Common myeloid progenitor, CD34-positive (primary cell): Measurements from ENCODE around the gene AGAP1.

Experiments used
- CTCF ChIA-PET: fragments of 350-600 bp; sonication (Branson Sonifier 250); formaldehyde crosslinking; loops from one replicate; lab custom pipeline; 2021; ENCODE audit warnings: antibody characterized with exemption; lab: Charles Lee
- POLR2A ChIA-PET: fragments of 350-600 bp; sonication (Branson Sonifier 250); formaldehyde crosslinking; loops from one replicate; lab custom pipeline; 2021; ENCODE audit warnings: antibody characterized with exemption; lab: Charles Lee
- DNase-seq, 3 donors: peaks; one replicate each; pipeline versions ENCODE4 v3.0.0 to v3.0.0-alpha.2; 2013
- H3K27ac ChIP-seq, 2 experiments: 1 replicate in 1 of 2; 2 replicates in 1 of 2; pipeline ENCODE4 v1.7.0; 2013; ENCODE audit warnings: inconsistent platforms in 2 of 2, low read length in 2 of 2, mild to moderate bottlenecking in 2 of 2, low read depth in 1 of 2, moderate library complexity in 1 of 2; ENCODE audit not compliant: severe bottlenecking in 2 of 2, insufficient read depth in 1 of 2, poor library complexity in 1 of 2
- H3K27me3 ChIP-seq, 5 experiments: replicated peaks in 2 of 5; 1 replicate in 3 of 5; 2 replicates in 2 of 5; pipeline versions ENCODE4 v1.6.1 to v1.7.0; 2013; ENCODE audit warnings: low read length in 4 of 5, mild to moderate bottlenecking in 2 of 5, moderate library complexity in 2 of 5, inconsistent platforms in 1 of 5; ENCODE audit not compliant: insufficient read depth in 5 of 5, control insufficient read depth in 4 of 5
- H3K36me3 ChIP-seq, 4 experiments: 1 replicate in 2 of 4; 2 replicates in 2 of 4; pipeline versions ENCODE4 v1.6.1 to v1.7.0; 2013; ENCODE audit warnings: low read length in 3 of 4, control low read depth in 1 of 4, mild to moderate bottlenecking in 1 of 4; ENCODE audit not compliant: control insufficient read depth in 4 of 4, insufficient read depth in 4 of 4
- H3K4me1 ChIP-seq, 4 experiments: 1 replicate in 3 of 4; 2 replicates in 1 of 4; pipeline versions ENCODE4 v1.6.1 to v1.7.1; 2013; ENCODE audit warnings: low read length in 3 of 4, mild to moderate bottlenecking in 3 of 4, control low read depth in 1 of 4, inconsistent platforms in 1 of 4, moderate library complexity in 1 of 4; ENCODE audit not compliant: control insufficient read depth in 4 of 4, insufficient read depth in 4 of 4; ENCODE audit errors: control extremely low read depth in 1 of 4
- H3K4me3 ChIP-seq, 7 experiments: 1 replicate in 4 of 7; 2 replicates in 3 of 7; pipeline versions ENCODE4 v1.5.1 to v1.7.0; 2013; ENCODE audit warnings: mild to moderate bottlenecking in 7 of 7, low read length in 6 of 7, moderate library complexity in 6 of 7, inconsistent platforms in 2 of 7, low read depth in 2 of 7, control low read depth in 1 of 7; ENCODE audit not compliant: insufficient read depth in 4 of 7, control insufficient read depth in 1 of 7; ENCODE audit errors: extremely low read depth in 1 of 7
- H3K9me3 ChIP-seq, 5 experiments: 1 replicate in 4 of 5; 2 replicates in 1 of 5; pipeline versions ENCODE4 v1.6.1 to v1.7.1; 2013; ENCODE audit warnings: low read length in 4 of 5, mild to moderate bottlenecking in 2 of 5, inconsistent platforms in 1 of 5, low read depth in 1 of 5, moderate library complexity in 1 of 5; ENCODE audit not compliant: control insufficient read depth in 4 of 5, insufficient read depth in 2 of 5; ENCODE audit errors: control extremely low read depth in 1 of 5
- WGBS: methylation state at CpG from one replicate; pipeline ENCODE4 v1.1.5; 2013; ENCODE audit not compliant: insufficient coverage; 5-methylcytosine and 5-hydroxymethylcytosine counted together

Gene AGAP1

DNA sequence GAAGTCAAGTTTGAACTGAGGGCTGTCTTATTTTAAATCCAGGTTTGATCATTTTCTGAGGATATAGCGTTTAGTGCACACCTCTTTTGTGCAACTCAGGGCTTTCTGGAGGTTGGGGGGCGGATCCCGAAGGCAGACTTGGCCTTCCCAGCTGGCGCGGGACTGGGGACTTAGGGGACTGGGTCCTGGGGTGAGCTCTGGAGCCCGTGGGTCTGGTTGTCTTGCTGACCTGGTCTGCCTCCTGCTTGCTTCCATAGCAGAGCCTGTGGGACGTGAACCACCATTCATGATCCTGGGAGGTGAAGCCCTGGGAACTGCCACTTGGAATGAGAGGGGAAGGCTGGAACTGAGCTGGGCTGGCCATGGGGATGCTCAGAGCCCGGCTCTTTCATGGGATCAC is 63.1 kb downstream of the AGAP1 start:
- POLR2A ChIA-PET, result no interaction called here
- no peaks in the 10 kb centered on the region for H3K36me3 ChIP-seq
- H3K9me3 ChIP-seq, result peaks cover 0 to 3% (median 0%) of the 10 kb centered on the region in 5 experiments
- H3K27me3 ChIP-seq, result peaks cover 0 to 82% (median 16%) of the 10 kb centered on the region in 5 experiments
- H3K4me3 ChIP-seq, result no peak overlapping the region
- 94% methylated on average over 8 of the region's 8 CpGs for WGBS
- H3K27ac ChIP-seq, result no peak overlapping the region
- CTCF ChIA-PET, result no interaction called here
- no peak for DNase-seq
- peaks cover 0 to 12% (median 4%) of the 10 kb centered on the region in 4 experiments for H3K4me1 ChIP-seq

DNA sequence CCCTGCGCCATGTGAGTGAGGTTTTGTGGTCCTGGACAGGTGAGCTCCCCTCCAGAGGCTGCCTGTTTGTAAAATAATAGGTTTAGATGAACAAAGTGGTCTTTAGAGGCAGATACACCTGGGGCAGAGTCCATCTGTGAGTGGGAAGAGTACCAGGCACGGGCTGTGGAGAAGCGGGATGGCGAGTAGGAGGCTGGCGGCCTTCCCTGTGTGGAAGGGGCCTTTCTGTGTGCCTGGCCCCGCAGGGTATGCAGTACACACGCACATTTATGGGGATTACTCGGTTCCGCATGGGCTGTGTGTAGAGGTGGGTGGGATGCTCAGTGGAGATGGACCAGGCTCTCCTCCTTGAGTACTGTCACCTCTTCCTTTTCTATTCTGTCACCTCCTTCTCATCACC is 64.1 kb downstream of the AGAP1 start:
- Histone ChIP-seq H3K4me1 (peaks cover 0 to 12% (median 4%) of the 10 kb centered on the region in 4 experiments), H3K4me3 (no peak overlapping the region), H3K9me3 (peaks cover 0 to 3% (median 0%) of the 10 kb centered on the region in 5 experiments), H3K36me3 (no peaks in the 10 kb centered on the region), H3K27me3 (peaks cover 0 to 85% (median 9%) of the 10 kb centered on the region in 5 experiments), H3K27ac (no peak overlapping the region)
- ChIA-PET CTCF (interaction anchor here (1.2 kb wide), 1 partner anchor 11 kb away, joined by 3 read pairs; no protein-coding TSS in a partner anchor), POLR2A (no interaction called here)
- no peak for DNase-seq
- WGBS, result 100% methylated on average over 5 of the region's 9 CpGs

DNA sequence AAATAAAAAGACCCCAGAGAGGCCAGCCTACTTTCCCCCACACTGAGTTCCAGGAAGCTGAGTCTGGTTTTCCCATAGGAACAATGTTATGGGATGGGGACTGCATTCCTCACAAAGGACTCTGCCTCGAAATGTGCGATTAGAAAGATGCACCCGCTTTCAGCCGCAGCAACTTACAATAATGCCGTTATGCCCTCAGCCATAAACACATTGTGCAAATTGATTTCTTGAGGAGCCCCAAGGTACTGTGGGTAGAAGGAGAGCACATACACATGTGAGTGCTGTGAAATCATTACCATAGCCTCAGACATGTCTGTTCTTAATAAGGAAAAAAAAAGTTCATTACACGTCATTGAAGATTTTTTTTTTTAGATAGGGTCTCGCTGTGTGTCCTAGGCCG is 64.7 kb downstream of the AGAP1 start:
- WGBS, result 97% methylated on average over 5 of the region's 8 CpGs
- Histone ChIP-seq H3K4me3 (no peak overlapping the region), H3K4me1 (peaks cover 0 to 12% (median 6%) of the 10 kb centered on the region in 4 experiments), H3K27ac (no peak overlapping the region), H3K36me3 (no peaks in the 10 kb centered on the region), H3K9me3 (peaks cover 0 to 3% (median 0%) of the 10 kb centered on the region in 5 experiments), H3K27me3 (peaks cover 0 to 85% (median 10%) of the 10 kb centered on the region in 5 experiments)
- CTCF ChIA-PET, result interaction anchor here (1.2 kb wide), 1 partner anchor 10 kb away, joined by 3 read pairs; no protein-coding TSS in a partner anchor
- POLR2A ChIA-PET, result no interaction called here
- no peak for DNase-seq

- H3K36me3 ChIP-seq, result no peaks in the 10 kb centered on the region
- H3K4me1 ChIP-seq, result peaks cover 0 to 8% (median 2%) of the 10 kb centered on the region in 4 experiments
- peaks cover 0 to 3% (median 0%) of the 10 kb centered on the region in 5 experiments for H3K9me3 ChIP-seq
- DNase-seq, result no peak
- peaks cover 0 to 86% (median 13%) of the 10 kb centered on the region in 5 experiments for H3K27me3 ChIP-seq
- H3K4me3 ChIP-seq, result no peak overlapping the region
- WGBS, result 94% methylated on average over 6 of the region's 6 CpGs
- ChIA-PET POLR2A (no interaction called here), CTCF (no interaction called here)
- no peak overlapping the region for H3K27ac ChIP-seq
Measured at GRCh38 chr2:235560345-235560744, 66.5 kb downstream of the AGAP1 start.

- H3K36me3 ChIP-seq, result no peaks in the 10 kb centered on the region
- POLR2A ChIA-PET, result no interaction called here
- DNase-seq, result no peak
- peaks cover 0 to 86% (median 13%) of the 10 kb centered on the region in 5 experiments for H3K27me3 ChIP-seq
- CTCF ChIA-PET, result interaction anchor here (1.1 kb wide), 1 partner anchor 10 kb away, joined by 3 read pairs; no protein-coding TSS in a partner anchor
- H3K27ac ChIP-seq, result no peak overlapping the region
- H3K9me3 ChIP-seq, result peaks cover 0 to 3% (median 0%) of the 10 kb centered on the region in 5 experiments
- H3K4me3 ChIP-seq, result no peak overlapping the region
- 96% methylated on average over 2 of the region's 2 CpGs for WGBS
- H3K4me1 ChIP-seq, result peaks cover 0 to 4% (median under 1%) of the 10 kb centered on the region in 4 experiments
Measured at GRCh38 chr2:235561450-235561849, 67.6 kb downstream of the AGAP1 start.

- no peaks in the 10 kb centered on the region for H3K36me3 ChIP-seq
- H3K9me3 ChIP-seq, result peaks cover 0 to 3% (median 0%) of the 10 kb centered on the region in 5 experiments
- peaks cover 0 to 12% (median 4%) of the 10 kb centered on the region in 4 experiments for H3K4me1 ChIP-seq
- POLR2A ChIA-PET, result no interaction called here
- H3K27ac ChIP-seq, result no peak overlapping the region
- peaks cover 0 to 87% (median 16%) of the 10 kb centered on the region in 5 experiments for H3K27me3 ChIP-seq
- WGBS, result 62% methylated on average over 7 of the region's 11 CpGs
- no peak overlapping the region for H3K4me3 ChIP-seq
- CTCF ChIA-PET, result interaction anchor here (1.1 kb wide), 1 partner anchor 11 kb away, joined by 3 read pairs; no protein-coding TSS in a partner anchor
- DNase-seq, result no peak
Measured at GRCh38 chr2:235562065-235562747, 68.4 kb downstream of the AGAP1 start.
